Left lung (tissue), 10 donors: ENCODE measurements around the gene TMED10. TPM values are rescaled to one million over a fixed set of nuclear protein-coding genes. Genes with fewer than 3 reads are reported as not detected.

Source experiments
- ATAC-seq: fragments of 200-7000 bp; cut with Tn5 transposase; one replicate; pipeline ENCODE4 v1.9.1; 2020; ENCODE audit warnings: moderate library complexity
- DNase-seq, 4 donors: peaks; one replicate each; pipeline ENCODE4 v3.0.0-alpha.2; 2013 to 2020
- H3K27ac ChIP-seq, 2 donors: fragments of 200-600 bp; sonication (generic) in 1 of 2; one replicate each; pipeline versions ENCODE4 v1.5.0 to v1.8.0; 2020 to 2021
- H3K27me3 ChIP-seq, 2 donors: fragments of 200-600 bp; sonication (generic) in 1 of 2; one replicate each; pipeline versions ENCODE4 v1.5.0 to v1.8.0; 2020 to 2021
- H3K36me3 ChIP-seq, 2 donors: fragments of 200-600 bp; sonication (generic) in 1 of 2; one replicate each; pipeline versions ENCODE4 v1.5.0 to v1.8.0; 2020 to 2021
- H3K4me1 ChIP-seq, 2 donors: fragments of 200-600 bp; one replicate each; pipeline ENCODE4 v1.8.0; 2021
- H3K4me3 ChIP-seq, 2 donors: fragments of 200-600 bp; sonication (generic) in 1 of 2; one replicate each; pipeline versions ENCODE4 v1.5.0 to v1.8.0; 2020 to 2021; ENCODE audit warnings: mild to moderate bottlenecking in 1 of 2
- H3K9me3 ChIP-seq, 2 donors: fragments of 200-600 bp; sonication (generic) in 1 of 2; one replicate each; pipeline versions ENCODE4 v1.5.0 to v1.8.0; 2020 to 2021
- intact Hi-C, 2 donors: fragments of 100-400 bp; cut with DNase I; formaldehyde crosslinking; loops; one replicate each; pipeline versions ENCODE4 v1.11.2 to v1.14.2; 2022
- polyA plus RNA-seq, 6 donors: library from polyadenylated mRNA; unstranded; fragments of 120-200 nt; gene quantifications; one replicate each; pipeline ENCODE4 v1.2.1, GENCODE V29; 2013; ENCODE audit not compliant: insufficient read length in 6 of 6
- total RNA-seq, 2 donors: library from RNA; stranded (reverse); fragmentation: NEBNext Ultra II Directional; extraction: Animal tissue kit (Norgen Biotek cat#: 25700); gene quantifications; one replicate each; pipeline ENCODE4 v1.2.1, GENCODE V29; 2021
- TF ChIP-seq, protein P1 (sequence below), 2 donors: fragments of 200-600 bp; sonication (generic) in 1 of 2; IDR thresholded peaks; one replicate each; pipeline versions ENCODE4 v1.5.0 to v1.8.0; 2021; ENCODE audit warnings: antibody characterized with exemption in 2 of 2
- donor health status: DM: no; HTN: yes; CAD: no.
- donor health status: DM: no; HTN: no; CAD: no.

The TMED10 gene
- total and polyA plus RNA-seq, 8 donors, result 171 to 391 (median 197) TPM

DNA sequence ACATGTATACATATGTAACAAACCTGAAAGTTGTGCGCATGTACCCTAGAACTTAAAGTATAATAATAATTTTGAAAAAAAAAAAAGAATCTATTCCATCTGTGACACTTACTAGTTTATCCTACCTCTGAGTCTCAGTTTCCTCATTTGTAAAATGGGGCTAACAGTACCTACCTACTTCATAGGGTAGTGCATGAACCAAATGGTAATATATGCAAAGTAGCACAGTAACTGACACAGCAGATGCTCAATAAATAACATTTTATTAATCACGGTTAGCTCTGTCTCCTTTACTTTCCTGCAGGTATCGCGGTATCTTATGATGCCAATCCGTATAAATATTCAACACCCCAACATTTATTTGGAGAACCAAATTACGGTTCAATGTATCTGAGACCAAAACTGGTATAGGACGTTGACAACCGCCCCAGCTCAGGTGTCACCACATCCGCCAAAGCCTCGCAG lies 703 bp downstream of the TMED10 start:
- Histone ChIP-seq H3K27ac (peak overlapping the region; percentile 96 to 99), H3K36me3 (no peaks in the 10 kb centered on the region), H3K4me1 (peaks cover 14 to 55% of the 10 kb centered on the region in 2 donors), H3K27me3 (no peaks in the 10 kb centered on the region), H3K9me3 (no peaks in the 10 kb centered on the region), H3K4me3 (peak overlapping the region; percentile 83 to 95)
- ATAC-seq (no peak), DNase-seq (no peak)
- TF ChIP-seq, protein P1, sequence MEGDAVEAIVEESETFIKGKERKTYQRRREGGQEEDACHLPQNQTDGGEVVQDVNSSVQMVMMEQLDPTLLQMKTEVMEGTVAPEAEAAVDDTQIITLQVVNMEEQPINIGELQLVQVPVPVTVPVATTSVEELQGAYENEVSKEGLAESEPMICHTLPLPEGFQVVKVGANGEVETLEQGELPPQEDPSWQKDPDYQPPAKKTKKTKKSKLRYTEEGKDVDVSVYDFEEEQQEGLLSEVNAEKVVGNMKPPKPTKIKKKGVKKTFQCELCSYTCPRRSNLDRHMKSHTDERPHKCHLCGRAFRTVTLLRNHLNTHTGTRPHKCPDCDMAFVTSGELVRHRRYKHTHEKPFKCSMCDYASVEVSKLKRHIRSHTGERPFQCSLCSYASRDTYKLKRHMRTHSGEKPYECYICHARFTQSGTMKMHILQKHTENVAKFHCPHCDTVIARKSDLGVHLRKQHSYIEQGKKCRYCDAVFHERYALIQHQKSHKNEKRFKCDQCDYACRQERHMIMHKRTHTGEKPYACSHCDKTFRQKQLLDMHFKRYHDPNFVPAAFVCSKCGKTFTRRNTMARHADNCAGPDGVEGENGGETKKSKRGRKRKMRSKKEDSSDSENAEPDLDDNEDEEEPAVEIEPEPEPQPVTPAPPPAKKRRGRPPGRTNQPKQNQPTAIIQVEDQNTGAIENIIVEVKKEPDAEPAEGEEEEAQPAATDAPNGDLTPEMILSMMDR (IDR thresholded peaks at IDR 0.05), result no peak
- intact Hi-C loops, result no loop called here

DNA sequence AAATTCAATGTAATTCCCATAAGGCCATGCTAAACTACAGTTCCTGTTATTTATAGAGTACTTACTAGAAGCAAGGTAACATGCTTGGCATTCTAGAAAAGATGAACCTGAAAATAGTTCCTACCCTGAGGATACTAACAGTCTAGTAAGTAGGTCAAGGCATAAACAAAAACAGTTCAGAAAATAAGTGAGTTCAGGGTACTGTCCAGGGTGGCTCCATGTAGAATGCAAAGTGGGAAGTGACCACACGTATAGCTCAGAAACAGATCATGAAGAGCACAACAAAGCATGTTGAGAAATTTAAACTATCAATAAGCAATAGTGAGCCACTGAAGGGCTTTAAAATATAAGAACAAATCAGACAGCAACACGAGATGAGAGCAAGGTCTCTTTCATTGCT lies 2.3 kb downstream of the TMED10 start:
- TF ChIP-seq, protein P1 (IDR thresholded peaks at IDR 0.05), result no peak
- H3K4me3 ChIP-seq, result no peak overlapping the region
- peaks cover 14 to 68% of the 10 kb centered on the region in 2 donors for H3K4me1 ChIP-seq
- intact Hi-C loops, result no loop called here
- DNase-seq, result no peak
- no peak for ATAC-seq
- H3K36me3 ChIP-seq, result no peaks in the 10 kb centered on the region
- H3K27me3 ChIP-seq, result no peaks in the 10 kb centered on the region
- no peaks in the 10 kb centered on the region for H3K9me3 ChIP-seq
- no peak overlapping the region for H3K27ac ChIP-seq

DNA sequence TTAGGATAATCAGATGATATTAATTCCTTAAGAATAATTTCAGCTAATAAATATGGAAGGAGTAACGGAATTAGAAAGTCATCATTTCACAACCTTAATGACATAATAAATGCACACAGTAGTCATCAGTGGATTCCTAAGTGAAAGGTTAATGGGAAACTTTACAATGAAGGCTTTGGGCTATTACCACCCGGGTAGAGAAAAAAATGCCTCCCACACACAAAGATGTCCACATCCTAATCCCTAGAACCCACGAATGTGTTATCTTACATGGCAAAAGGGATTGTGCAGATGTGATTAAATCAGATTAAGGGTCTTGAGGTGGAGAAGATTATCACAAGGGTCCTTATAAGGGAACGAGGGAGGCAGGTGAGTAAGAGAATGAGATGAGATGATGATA lies 5.6 kb downstream of the TMED10 start:
- ATAC-seq (no peak), DNase-seq (no peak)
- H3K27me3 ChIP-seq, result no peaks in the 10 kb centered on the region
- no peaks in the 10 kb centered on the region for H3K36me3 ChIP-seq
- TF ChIP-seq, protein P1 (IDR thresholded peaks at IDR 0.05), result no peak
- no peaks in the 10 kb centered on the region for H3K9me3 ChIP-seq
- H3K27ac ChIP-seq, result no peak overlapping the region
- H3K4me3 ChIP-seq, result no peak overlapping the region
- intact Hi-C loops, result no loop called here
- H3K4me1 ChIP-seq, result peaks cover 19 to 91% of the 10 kb centered on the region in 2 donors

DNA sequence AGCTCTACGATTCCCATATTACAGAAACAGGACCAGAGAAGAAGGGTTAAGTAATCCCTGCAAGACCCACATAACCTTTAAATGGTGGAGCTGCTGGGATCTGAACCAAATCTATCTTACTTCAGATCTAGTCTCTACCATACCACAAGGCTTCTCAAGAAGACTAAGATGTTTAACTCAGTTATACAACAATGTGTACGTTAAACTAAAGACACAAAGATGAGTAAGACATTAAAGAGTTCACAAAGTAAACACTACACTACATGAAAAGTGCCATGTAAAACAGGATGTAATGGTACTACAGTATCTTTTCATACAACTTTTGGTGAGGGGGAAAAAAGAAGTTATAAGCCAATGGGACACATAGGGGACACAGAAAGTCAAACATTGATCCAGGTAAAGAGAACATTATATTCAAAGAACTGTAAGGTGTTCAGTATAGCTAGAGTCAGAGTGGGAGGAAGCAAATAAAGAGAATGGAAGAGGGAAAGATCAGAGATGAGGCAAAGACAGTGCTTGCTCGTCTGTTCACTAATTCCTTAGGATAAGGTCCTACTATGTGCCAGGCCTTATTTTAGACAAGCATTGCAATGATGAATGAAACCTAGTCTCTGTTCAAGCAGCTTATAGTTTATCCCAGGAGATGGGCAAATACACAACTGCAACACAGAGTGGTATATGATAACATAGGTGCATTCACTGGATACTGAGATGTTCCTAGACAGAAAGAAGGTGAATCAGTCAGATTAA lies 7.7 kb downstream of the TMED10 start:
- Histone ChIP-seq H3K9me3 (no peaks in the 10 kb centered on the region), H3K27ac (no peak overlapping the region), H3K4me3 (no peak overlapping the region), H3K4me1 (peaks cover 7 to 76% of the 10 kb centered on the region in 2 donors), H3K36me3 (no peaks in the 10 kb centered on the region), H3K27me3 (no peaks in the 10 kb centered on the region)
- no peak for ATAC-seq
- intact Hi-C loops, result no loop called here
- no peak for DNase-seq
- TF ChIP-seq, protein P1 (IDR thresholded peaks at IDR 0.05), result no peak

DNA sequence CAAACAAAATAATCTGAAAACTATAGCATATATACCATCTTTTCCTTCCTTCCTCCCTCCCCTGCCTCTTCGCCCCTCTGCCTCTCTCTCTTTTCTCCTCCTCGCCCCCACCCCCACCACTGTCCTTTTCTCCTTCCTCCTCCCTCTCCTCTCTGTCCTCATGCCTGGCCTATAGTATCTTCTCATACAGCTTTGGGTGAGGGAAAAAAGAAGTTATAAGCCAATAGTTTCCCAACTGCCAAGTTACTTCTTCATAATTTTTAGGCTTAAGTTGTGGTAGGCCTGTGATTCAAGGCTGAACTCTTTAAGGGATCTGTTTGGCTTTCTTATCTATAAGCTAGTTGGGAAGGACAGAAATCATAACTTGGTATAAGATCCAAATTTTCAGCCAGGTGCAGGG lies 9.1 kb downstream of the TMED10 start:
- Histone ChIP-seq H3K27me3 (no peaks in the 10 kb centered on the region), H3K9me3 (no peaks in the 10 kb centered on the region), H3K36me3 (no peaks in the 10 kb centered on the region), H3K27ac (no peak overlapping the region), H3K4me1 (peaks cover 5 to 63% of the 10 kb centered on the region in 2 donors), H3K4me3 (no peak overlapping the region)
- TF ChIP-seq, protein P1 (IDR thresholded peaks at IDR 0.05), result no peak
- intact Hi-C loops, result no loop called here
- ATAC-seq (no peak), DNase-seq (no peak)
